Measurements from ENCODE around the gene XKR8.
A peak's percentile ranks its signal among the peaks of the same experiment; 100 is the strongest.

Gene XKR8

GRCh38 chr1:27956761-27957160 lies 3.0 kb upstream of the XKR8 start:
- DNase-seq: no peak

GRCh38 chr1:27957655-27958054 lies 2.1 kb upstream of the XKR8 start:
- no peak for DNase-seq

GRCh38 chr1:27958513-27958912 lies 1.3 kb upstream of the XKR8 start:
- DNase-seq: no peak

- no peak for DNase-seq
These were observed 1.2 kb downstream of the XKR8 start for GRCh38 chr1:27960762-27961645.

- DNase-seq: no peak
These were observed 2.0 kb downstream of the XKR8 start for GRCh38 chr1:27961646-27962221.

GRCh38 chr1:27963393-27963792 lies 3.6 kb downstream of the XKR8 start:
- no peak for DNase-seq

- DNase-seq: no peak
These were observed 6.8 kb downstream of the XKR8 start for GRCh38 chr1:27966402-27967105.

- DNase-seq: no peak
These were observed 7.5 kb downstream of the XKR8 start for GRCh38 chr1:27967106-27967883.

GRCh38 chr1:27967884-27968466 lies 8.2 kb downstream of the XKR8 start:
- DNase-seq: no peak

- DNase-seq: no peak
These were observed 8.9 kb downstream of the XKR8 start for GRCh38 chr1:27968692-27969091.

- no peak for DNase-seq
These were observed 10.6 kb downstream of the XKR8 start for GRCh38 chr1:27970401-27970800.

- DNase-seq: no peak
These were observed 11.9 kb downstream of the XKR8 start for GRCh38 chr1:27971674-27972073.

- DNase-seq: no peak
These were observed 12.4 kb downstream of the XKR8 start for GRCh38 chr1:27972141-27972540.

- no peak for DNase-seq
These were observed 14.1 kb downstream of the XKR8 start for GRCh38 chr1:27973771-27974416.

- no peak for DNase-seq
These were observed 14.6 kb downstream of the XKR8 start for GRCh38 chr1:27974417-27974781.

- no peak for DNase-seq
These were observed 19.5 kb downstream of the XKR8 start for GRCh38 chr1:27979151-27979858.

GRCh38 chr1:27979859-27980201 lies 20.1 kb downstream of the XKR8 start:
- DNase-seq: no peak

- DNase-seq: no peak
These were observed 20.6 kb downstream of the XKR8 start for GRCh38 chr1:27980216-27980845.

GRCh38 chr1:27981145-27981544 lies 21.4 kb downstream of the XKR8 start:
- DNase-seq: no peak

GRCh38 chr1:27990920-27991537 lies 31.3 kb downstream of the XKR8 start:
- DNase-seq: no peak

GRCh38 chr1:27992276-27992675 lies 32.5 kb downstream of the XKR8 start:
- peak; percentile 42 for DNase-seq

All from activated CD4-positive, CD25-positive, alpha-beta regulatory T cell treated with anti-CD3 and anti-CD28 coated beads, Interleukin-2, amount 50 U/mL, for 72 hours (primary cell).